WTC11 (cell line): ENCODE measurements around the gene MCHR2.

Experiments used
- CBFB ChIP-seq: sonication (generic); formaldehyde crosslinking; IDR thresholded peaks from 2 replicates; pipeline ENCODE4 v1.8.1; 2022; ENCODE audit warnings: mild to moderate bottlenecking, low read depth, missing genetic modification reagents
- ELF4 ChIP-seq: sonication (generic); formaldehyde crosslinking; IDR thresholded peaks from 2 replicates; pipeline ENCODE4 v1.8.1; 2022; ENCODE audit warnings: low read depth, mild to moderate bottlenecking, moderate library complexity, missing genetic modification reagents
- EMX1 ChIP-seq: fragments of 250-450 bp; sonication (Bioruptor Pico); IDR thresholded peaks from 2 replicates; pipeline ENCODE4 v1.8.0; 2021; ENCODE audit warnings: mild to moderate bottlenecking
- NFYB ChIP-seq: sonication (generic); formaldehyde crosslinking; conservative IDR thresholded peaks from 2 replicates; pipeline ENCODE4 v1.8.0; 2022; ENCODE audit warnings: low read depth, missing genetic modification reagents
- SOX15 ChIP-seq: fragments of 250-450 bp; sonication (Bioruptor Pico); IDR thresholded peaks from 2 replicates; pipeline ENCODE4 v1.9.0; 2021; ENCODE audit warnings: mild to moderate bottlenecking
- TEAD4 ChIP-seq: sonication (generic); formaldehyde crosslinking; IDR thresholded peaks from 2 replicates; pipeline ENCODE4 v1.8.0; 2022; ENCODE audit warnings: mild to moderate bottlenecking, missing genetic modification reagents
- ZNF138 ChIP-seq: sonication (generic); formaldehyde crosslinking; conservative IDR thresholded peaks from 2 replicates; pipeline ENCODE4 v1.8.1; 2022; ENCODE audit warnings: mild to moderate bottlenecking, moderate library complexity, missing genetic modification reagents
- TF ChIP-seq, protein P1 (sequence below): sonication (generic); formaldehyde crosslinking; IDR thresholded peaks from 2 replicates; pipeline ENCODE4 v1.8.0; 2022; ENCODE audit warnings: mild to moderate bottlenecking, missing genetic modification reagents
- TF ChIP-seq, protein P2 (sequence below): fragments of 250-450 bp; sonication (Bioruptor Pico); IDR thresholded peaks from 2 replicates; pipeline ENCODE4 v2.1.2; 2022; ENCODE audit warnings: mild to moderate bottlenecking, moderate library complexity
- TF ChIP-seq, protein P3 (sequence below): fragments of 200-600 bp; IDR thresholded peaks from 2 replicates; pipeline ENCODE4 v1.8.0; 2022; ENCODE audit warnings: antibody characterized with exemption

DNA sequence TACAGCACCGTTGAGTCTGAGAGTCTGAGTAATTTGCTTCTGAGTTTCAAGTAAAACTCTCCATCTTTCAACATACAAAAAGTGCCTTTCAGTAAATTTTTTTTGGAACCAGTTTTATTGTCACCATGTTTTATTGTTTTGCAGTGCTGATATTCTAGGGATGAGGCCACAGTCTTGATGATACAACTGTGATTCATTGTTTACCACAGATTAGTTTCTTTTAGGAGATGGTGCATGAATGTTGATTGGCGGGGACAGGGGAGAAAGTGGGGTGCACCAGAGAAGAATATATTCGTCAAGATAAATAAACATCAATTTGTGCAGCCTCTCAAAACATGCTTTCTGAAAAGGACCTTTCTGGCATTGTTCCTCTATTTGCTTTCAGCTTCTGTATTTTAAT is 109.0 kb downstream of the MCHR2 start:
- TF ChIP-seq CBFB (CRISPR knock-in tag) = no peak
- TF ChIP-seq, protein P1, sequence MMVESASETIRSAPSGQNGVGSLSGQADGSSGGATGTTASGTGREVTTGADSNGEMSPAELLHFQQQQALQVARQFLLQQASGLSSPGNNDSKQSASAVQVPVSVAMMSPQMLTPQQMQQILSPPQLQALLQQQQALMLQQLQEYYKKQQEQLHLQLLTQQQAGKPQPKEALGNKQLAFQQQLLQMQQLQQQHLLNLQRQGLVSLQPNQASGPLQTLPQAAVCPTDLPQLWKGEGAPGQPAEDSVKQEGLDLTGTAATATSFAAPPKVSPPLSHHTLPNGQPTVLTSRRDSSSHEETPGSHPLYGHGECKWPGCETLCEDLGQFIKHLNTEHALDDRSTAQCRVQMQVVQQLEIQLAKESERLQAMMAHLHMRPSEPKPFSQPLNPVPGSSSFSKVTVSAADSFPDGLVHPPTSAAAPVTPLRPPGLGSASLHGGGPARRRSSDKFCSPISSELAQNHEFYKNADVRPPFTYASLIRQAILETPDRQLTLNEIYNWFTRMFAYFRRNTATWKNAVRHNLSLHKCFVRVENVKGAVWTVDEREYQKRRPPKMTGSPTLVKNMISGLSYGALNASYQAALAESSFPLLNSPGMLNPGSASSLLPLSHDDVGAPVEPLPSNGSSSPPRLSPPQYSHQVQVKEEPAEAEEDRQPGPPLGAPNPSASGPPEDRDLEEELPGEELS = no peak
- TF ChIP-seq EMX1 (CRISPR knock-in tag) = no peak
- no peak for TF ChIP-seq NFYB (CRISPR knock-in tag)
- TF ChIP-seq, protein P2, sequence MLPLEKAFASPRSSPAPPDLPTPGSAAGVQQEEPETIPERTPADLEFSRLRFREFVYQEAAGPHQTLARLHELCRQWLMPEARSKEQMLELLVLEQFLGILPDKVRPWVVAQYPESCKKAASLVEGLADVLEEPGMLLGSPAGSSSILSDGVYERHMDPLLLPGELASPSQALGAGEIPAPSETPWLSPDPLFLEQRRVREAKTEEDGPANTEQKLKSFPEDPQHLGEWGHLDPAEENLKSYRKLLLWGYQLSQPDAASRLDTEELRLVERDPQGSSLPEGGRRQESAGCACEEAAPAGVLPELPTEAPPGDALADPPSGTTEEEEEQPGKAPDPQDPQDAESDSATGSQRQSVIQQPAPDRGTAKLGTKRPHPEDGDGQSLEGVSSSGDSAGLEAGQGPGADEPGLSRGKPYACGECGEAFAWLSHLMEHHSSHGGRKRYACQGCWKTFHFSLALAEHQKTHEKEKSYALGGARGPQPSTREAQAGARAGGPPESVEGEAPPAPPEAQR (CRISPR knock-in tag) = no peak
- TF ChIP-seq ZNF138 = no peak
- no peak for TF ChIP-seq SOX15 (CRISPR knock-in tag)
- TF ChIP-seq, protein P3, sequence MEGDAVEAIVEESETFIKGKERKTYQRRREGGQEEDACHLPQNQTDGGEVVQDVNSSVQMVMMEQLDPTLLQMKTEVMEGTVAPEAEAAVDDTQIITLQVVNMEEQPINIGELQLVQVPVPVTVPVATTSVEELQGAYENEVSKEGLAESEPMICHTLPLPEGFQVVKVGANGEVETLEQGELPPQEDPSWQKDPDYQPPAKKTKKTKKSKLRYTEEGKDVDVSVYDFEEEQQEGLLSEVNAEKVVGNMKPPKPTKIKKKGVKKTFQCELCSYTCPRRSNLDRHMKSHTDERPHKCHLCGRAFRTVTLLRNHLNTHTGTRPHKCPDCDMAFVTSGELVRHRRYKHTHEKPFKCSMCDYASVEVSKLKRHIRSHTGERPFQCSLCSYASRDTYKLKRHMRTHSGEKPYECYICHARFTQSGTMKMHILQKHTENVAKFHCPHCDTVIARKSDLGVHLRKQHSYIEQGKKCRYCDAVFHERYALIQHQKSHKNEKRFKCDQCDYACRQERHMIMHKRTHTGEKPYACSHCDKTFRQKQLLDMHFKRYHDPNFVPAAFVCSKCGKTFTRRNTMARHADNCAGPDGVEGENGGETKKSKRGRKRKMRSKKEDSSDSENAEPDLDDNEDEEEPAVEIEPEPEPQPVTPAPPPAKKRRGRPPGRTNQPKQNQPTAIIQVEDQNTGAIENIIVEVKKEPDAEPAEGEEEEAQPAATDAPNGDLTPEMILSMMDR = no peak
- TF ChIP-seq TEAD4 (CRISPR knock-in tag) = no peak
- TF ChIP-seq ELF4 = no peak
